Activated T-helper 1 cell treated with anti-CD3 and anti-CD28 coated beads, Interleukin-12 subunit alpha, Interleukin-12 subunit beta, Interleukin-2, Interleukin-4 antibody, amounts not matched to agents 30 ng/mL and 10 ng/mL and 1 ng/mL, durations not matched to agents 14 hours and 24 hours and 36 hours (primary cell): Measurements from ENCODE around the gene OPCML. TPM values are rescaled to one million over a fixed set of nuclear protein-coding genes. Genes with fewer than 3 reads are reported as not detected.

Experiments used
- DNase-seq: peaks from one replicate; pipeline ENCODE4 v3.0.0; 2021; ENCODE audit warnings: low spot score
- H3K27ac Mint-ChIP-seq: one replicate; pipeline ENCODE4 v1.8.0; 2021; ENCODE audit warnings: mild to moderate bottlenecking, mixed read lengths
- H3K27me3 Mint-ChIP-seq: one replicate; pipeline ENCODE4 v1.8.0; 2022; ENCODE audit warnings: mild to moderate bottlenecking, moderate library complexity, mixed read lengths; ENCODE audit not compliant: insufficient read depth
- H3K36me3 Mint-ChIP-seq: one replicate; pipeline ENCODE4 v1.8.0; 2021; ENCODE audit warnings: low read depth, mixed read lengths
- H3K4me1 Mint-ChIP-seq: one replicate; pipeline ENCODE4 v1.8.0; 2021; ENCODE audit warnings: low read depth, mixed read lengths
- H3K4me3 Mint-ChIP-seq: one replicate; pipeline ENCODE4 v1.8.0; 2021; ENCODE audit warnings: mild to moderate bottlenecking, moderate library complexity, mixed read lengths
- H3K9me3 Mint-ChIP-seq: one replicate; pipeline ENCODE4 v1.8.0; 2021; ENCODE audit warnings: mixed read lengths
- intact Hi-C: fragments of 100-400 bp; cut with micrococcal nuclease; formaldehyde crosslinking; loops from one replicate; pipeline ENCODE4 v1.15.1; 2024
- total RNA-seq: library from RNA; stranded (reverse); gene quantifications from 2 replicates; pipeline ENCODE4 v1.2.3, GENCODE V29; 2022

OPCML gene
- total RNA-seq, 1 donor from 2014 or later, result not detected

GRCh38 chr11:133078591-133079404 is 453.5 kb downstream of the OPCML start:
- Mint-ChIP-seq H3K9me3 (no peaks in the 10 kb centered on the region), H3K4me1 (no peaks in the 10 kb centered on the region), H3K4me3 (no peak overlapping the region), H3K36me3 (no peaks in the 10 kb centered on the region), H3K27me3 (peaks cover 9% of the 10 kb centered on the region), H3K27ac (no peak overlapping the region)
- DNase-seq, result no peak
- intact Hi-C loops, result loop anchor here (1.0 to 2.0 kb wide), 2 partner anchors 84 to 757 kb away; no protein-coding TSS in a partner anchor

- intact Hi-C loops, result loop anchor here (1.0 to 2.0 kb wide), 2 partner anchors 85 to 757 kb away; no protein-coding TSS in a partner anchor
- no peak overlapping the region for H3K27ac Mint-ChIP-seq
- H3K4me3 Mint-ChIP-seq, result no peak overlapping the region
These were observed 454.3 kb downstream of the OPCML start for GRCh38 chr11:133078012-133078411.

GRCh38 chr11:133075351-133075750 is 456.9 kb downstream of the OPCML start:
- H3K27ac Mint-ChIP-seq, result no peak overlapping the region
- no peaks in the 10 kb centered on the region for H3K9me3 Mint-ChIP-seq
- DNase-seq, result no peak
- no peaks in the 10 kb centered on the region for H3K4me1 Mint-ChIP-seq
- no peak overlapping the region for H3K4me3 Mint-ChIP-seq
- H3K27me3 Mint-ChIP-seq, result no peaks in the 10 kb centered on the region
- H3K36me3 Mint-ChIP-seq, result no peaks in the 10 kb centered on the region
- intact Hi-C loops, result no loop called here

More at GRCh38 chr11:133078012-133078411, 454.3 kb downstream of the OPCML start:
- H3K4me1 Mint-ChIP-seq, result no peaks in the 10 kb centered on the region
- H3K9me3 Mint-ChIP-seq, result no peaks in the 10 kb centered on the region
- DNase-seq, result no peak
- H3K36me3 Mint-ChIP-seq, result no peaks in the 10 kb centered on the region
- H3K27me3 Mint-ChIP-seq, result peaks cover 3% of the 10 kb centered on the region

GRCh38 chr11:133072858-133073582 is 459.3 kb downstream of the OPCML start:
- no peak for DNase-seq
- Mint-ChIP-seq H3K27ac (no peak overlapping the region), H3K27me3 (no peaks in the 10 kb centered on the region), H3K36me3 (no peaks in the 10 kb centered on the region), H3K9me3 (no peaks in the 10 kb centered on the region), H3K4me1 (no peaks in the 10 kb centered on the region), H3K4me3 (no peak overlapping the region)
- intact Hi-C loops, result no loop called here

GRCh38 chr11:133072378-133072777 is 459.9 kb downstream of the OPCML start:
- H3K4me3 Mint-ChIP-seq, result no peak overlapping the region
- DNase-seq, result no peak
- no peak overlapping the region for H3K27ac Mint-ChIP-seq
- H3K9me3 Mint-ChIP-seq, result no peaks in the 10 kb centered on the region
- no peaks in the 10 kb centered on the region for H3K27me3 Mint-ChIP-seq
- intact Hi-C loops, result no loop called here
- no peaks in the 10 kb centered on the region for H3K4me1 Mint-ChIP-seq
- H3K36me3 Mint-ChIP-seq, result no peaks in the 10 kb centered on the region

GRCh38 chr11:133070791-133071190 is 461.5 kb downstream of the OPCML start:
- H3K36me3 Mint-ChIP-seq, result no peaks in the 10 kb centered on the region
- no peak overlapping the region for H3K27ac Mint-ChIP-seq
- intact Hi-C loops, result no loop called here
- H3K27me3 Mint-ChIP-seq, result peaks cover 2% of the 10 kb centered on the region
- DNase-seq, result no peak
- no peak overlapping the region for H3K4me3 Mint-ChIP-seq
- H3K9me3 Mint-ChIP-seq, result no peaks in the 10 kb centered on the region
- no peaks in the 10 kb centered on the region for H3K4me1 Mint-ChIP-seq

GRCh38 chr11:133070021-133070713 is 462.1 kb downstream of the OPCML start:
- Mint-ChIP-seq H3K4me1 (no peaks in the 10 kb centered on the region), H3K9me3 (no peaks in the 10 kb centered on the region), H3K27me3 (peaks cover 2% of the 10 kb centered on the region), H3K36me3 (no peaks in the 10 kb centered on the region), H3K4me3 (no peak overlapping the region), H3K27ac (no peak overlapping the region)
- no peak for DNase-seq
- intact Hi-C loops, result no loop called here

- Mint-ChIP-seq H3K4me1 (peaks cover 5% of the 10 kb centered on the region), H3K9me3 (no peaks in the 10 kb centered on the region), H3K36me3 (no peaks in the 10 kb centered on the region), H3K27me3 (peaks cover 10% of the 10 kb centered on the region), H3K4me3 (no peak overlapping the region), H3K27ac (no peak overlapping the region)
- no peak for DNase-seq
- intact Hi-C loops, result no loop called here
These were observed 466.3 kb downstream of the OPCML start for GRCh38 chr11:133065847-133066485.

- Mint-ChIP-seq H3K27ac (no peak overlapping the region), H3K9me3 (no peaks in the 10 kb centered on the region), H3K4me3 (no peak overlapping the region), H3K36me3 (no peaks in the 10 kb centered on the region), H3K4me1 (peaks cover 5% of the 10 kb centered on the region), H3K27me3 (peaks cover 10% of the 10 kb centered on the region)
- DNase-seq, result no peak
- intact Hi-C loops, result no loop called here
These were observed 467.3 kb downstream of the OPCML start for GRCh38 chr11:133064961-133065360.

GRCh38 chr11:133064152-133064877 is 468.0 kb downstream of the OPCML start:
- H3K9me3 Mint-ChIP-seq, result no peaks in the 10 kb centered on the region
- no peaks in the 10 kb centered on the region for H3K36me3 Mint-ChIP-seq
- intact Hi-C loops, result no loop called here
- peaks cover 10% of the 10 kb centered on the region for H3K27me3 Mint-ChIP-seq
- no peak overlapping the region for H3K4me3 Mint-ChIP-seq
- no peak for DNase-seq
- no peak overlapping the region for H3K27ac Mint-ChIP-seq
- peaks cover 5% of the 10 kb centered on the region for H3K4me1 Mint-ChIP-seq

GRCh38 chr11:133058501-133058900 is 473.8 kb downstream of the OPCML start:
- no peak overlapping the region for H3K4me3 Mint-ChIP-seq
- no peaks in the 10 kb centered on the region for H3K4me1 Mint-ChIP-seq
- peaks cover 2% of the 10 kb centered on the region for H3K27me3 Mint-ChIP-seq
- no peaks in the 10 kb centered on the region for H3K36me3 Mint-ChIP-seq
- no peak overlapping the region for H3K27ac Mint-ChIP-seq
- intact Hi-C loops, result no loop called here
- DNase-seq, result no peak
- H3K9me3 Mint-ChIP-seq, result no peaks in the 10 kb centered on the region

- Mint-ChIP-seq H3K27me3 (peaks cover 2% of the 10 kb centered on the region), H3K4me1 (no peaks in the 10 kb centered on the region), H3K36me3 (no peaks in the 10 kb centered on the region), H3K27ac (no peak overlapping the region), H3K4me3 (no peak overlapping the region), H3K9me3 (no peaks in the 10 kb centered on the region)
- no peak for DNase-seq
- intact Hi-C loops, result no loop called here
These were observed 479.1 kb downstream of the OPCML start for GRCh38 chr11:133053124-133053776.
